H9 (cell line): Measurements from ENCODE around the gene NUAK2. TPM values are rescaled to one million over a fixed set of nuclear protein-coding genes. Genes with fewer than 3 reads are reported as not detected.

Experiments
- DNase-seq: peaks from one replicate; pipeline ENCODE4 v3.0.0-alpha.2; 2017
- H2AFZ ChIP-seq: one replicate; pipeline ENCODE4 v1.6.1; 2013; ENCODE audit warnings: mild to moderate bottlenecking, low read length, control low read depth, moderate library complexity
- H2AK5ac ChIP-seq: 2 replicates; pipeline ENCODE4 v1.6.1; 2013; ENCODE audit warnings: low read length, control low read depth, mixed read lengths; ENCODE audit not compliant: insufficient read length
- H2BK120ac ChIP-seq: one replicate; pipeline ENCODE4 v1.6.1; 2013; ENCODE audit warnings: low read depth, mild to moderate bottlenecking, low read length, control low read depth, inconsistent platforms; ENCODE audit not compliant: poor library complexity, severe bottlenecking
- H2BK12ac ChIP-seq: 2 replicates; pipeline ENCODE4 v1.6.1; 2013; ENCODE audit warnings: low read length, control low read depth, mixed read lengths, low read depth; ENCODE audit not compliant: insufficient read length
- H2BK15ac ChIP-seq: 2 replicates; pipeline ENCODE4 v1.6.1; 2013; ENCODE audit warnings: low read depth, low read length, control low read depth
- H2BK20ac ChIP-seq: one replicate; pipeline ENCODE4 v1.6.1; 2013; ENCODE audit warnings: low read depth, mild to moderate bottlenecking, low read length, control low read depth, inconsistent platforms; ENCODE audit not compliant: poor library complexity, severe bottlenecking
- H2BK5ac ChIP-seq: 2 replicates; pipeline ENCODE4 v1.6.1; 2013; ENCODE audit warnings: low read length, control low read depth, mixed read lengths; ENCODE audit not compliant: insufficient read length
- H3K14ac ChIP-seq: 2 replicates; pipeline ENCODE4 v1.6.1; 2013; ENCODE audit warnings: low read length, control low read depth; ENCODE audit not compliant: insufficient read depth
- H3K18ac ChIP-seq: 2 replicates; pipeline ENCODE4 v1.6.1; 2013; ENCODE audit warnings: low read depth, mild to moderate bottlenecking, mixed read lengths, low read length, control low read depth; ENCODE audit not compliant: insufficient read length
- H3K23ac ChIP-seq: 2 replicates; pipeline ENCODE4 v1.6.1; 2013; ENCODE audit warnings: low read length, control low read depth, mixed read lengths, low read depth; ENCODE audit not compliant: insufficient read length
- H3K23me2 ChIP-seq: 2 replicates; pipeline ENCODE4 v1.6.1; 2013; ENCODE audit warnings: low read depth, mild to moderate bottlenecking, mixed read lengths, low read length, control low read depth; ENCODE audit not compliant: insufficient read length, poor library complexity, severe bottlenecking
- H3K27ac ChIP-seq: 2 replicates; pipeline ENCODE4 v1.5.1; 2013; ENCODE audit warnings: low read length, control low read depth, mixed read lengths, low read depth; ENCODE audit not compliant: insufficient read length
- H3K27me3 ChIP-seq: 2 replicates; pipeline ENCODE4 v1.6.1; 2013; ENCODE audit warnings: low read length, control low read depth, inconsistent platforms; ENCODE audit not compliant: insufficient read depth
- H3K4ac ChIP-seq: 2 replicates; pipeline ENCODE4 v1.6.1; 2013; ENCODE audit warnings: low read depth, mild to moderate bottlenecking, control low read depth, inconsistent platforms, low read length, moderate library complexity
- H3K4me1 ChIP-seq: 2 replicates; pipeline ENCODE4 v1.6.1; 2013; ENCODE audit warnings: low read length, control low read depth, inconsistent platforms; ENCODE audit not compliant: insufficient read depth
- H3K4me2 ChIP-seq: 2 replicates; pipeline ENCODE4 v1.6.1; 2013; ENCODE audit warnings: low read length, control low read depth, mixed read lengths; ENCODE audit not compliant: insufficient read length, insufficient read depth
- H3K56ac ChIP-seq: 2 replicates; pipeline ENCODE4 v1.6.1; 2013; ENCODE audit warnings: low read depth, mild to moderate bottlenecking, mixed read lengths, low read length, control low read depth; ENCODE audit not compliant: insufficient read length
- H3K79me1 ChIP-seq: 2 replicates; pipeline ENCODE4 v1.6.1; 2013; ENCODE audit warnings: low read depth, mild to moderate bottlenecking, moderate library complexity, low read length, control low read depth, inconsistent platforms; ENCODE audit not compliant: insufficient read depth, poor library complexity, severe bottlenecking
- H3K79me2 ChIP-seq: 2 replicates; pipeline ENCODE4 v1.6.1; 2013; ENCODE audit warnings: low read length, control low read depth, inconsistent platforms; ENCODE audit not compliant: insufficient read depth
- H3K9ac ChIP-seq: 2 replicates; pipeline ENCODE4 v1.6.1; 2013; ENCODE audit warnings: low read length, control low read depth, mixed read lengths; ENCODE audit not compliant: insufficient read length; ENCODE audit errors: extremely low read depth
- H3K9me3 ChIP-seq: one replicate; pipeline ENCODE4 v1.6.1; 2013; ENCODE audit warnings: low read depth, low read length, inconsistent platforms; ENCODE audit not compliant: control insufficient read depth
- H3T11ph ChIP-seq: one replicate; pipeline ENCODE4 v1.6.1; 2013; ENCODE audit warnings: mild to moderate bottlenecking, low read length, control low read depth, inconsistent platforms
- H4K20me1 ChIP-seq: one replicate; pipeline ENCODE4 v1.6.1; 2013; ENCODE audit not compliant: control insufficient read depth, insufficient read length, insufficient read depth
- H4K5ac ChIP-seq: 2 replicates; pipeline ENCODE4 v1.6.1; 2013; ENCODE audit warnings: low read depth, mild to moderate bottlenecking, mixed read lengths, low read length, control low read depth; ENCODE audit not compliant: insufficient read length
- H4K8ac ChIP-seq: replicated peaks from 2 replicates; pipeline ENCODE4 v1.6.1; 2013; ENCODE audit warnings: low read length, control low read depth, mixed read lengths, low read depth; ENCODE audit not compliant: insufficient read length
- H4K91ac ChIP-seq: 2 replicates; pipeline ENCODE4 v1.6.1; 2013; ENCODE audit warnings: low read depth, mild to moderate bottlenecking, moderate library complexity, mixed read lengths, low read length, control low read depth; ENCODE audit not compliant: insufficient read length
- H3K27ac Mint-ChIP-seq, 3 experiments: 2 replicates in 2 of 3; 3 replicates in 1 of 3; pipeline ENCODE4 v1.8.0; 2020 to 2021; ENCODE audit warnings: mixed read lengths in 3 of 3, mild to moderate bottlenecking in 1 of 3, moderate library complexity in 1 of 3
- H3K27me3 Mint-ChIP-seq: 2 replicates; pipeline ENCODE4 v1.8.0; 2021; ENCODE audit warnings: low read depth, mild to moderate bottlenecking, moderate library complexity, mixed read lengths
- H3K36me3 Mint-ChIP-seq, 3 experiments: 2 replicates in 2 of 3; 3 replicates in 1 of 3; pipeline ENCODE4 v1.8.0; 2020 to 2021; ENCODE audit warnings: low read depth in 3 of 3, mixed read lengths in 3 of 3; ENCODE audit not compliant: insufficient read depth in 1 of 3
- H3K4me1 Mint-ChIP-seq, 2 experiments: 2 replicates each; pipeline ENCODE4 v1.8.0; 2020; ENCODE audit warnings: mixed read lengths in 2 of 2
- H3K4me3 Mint-ChIP-seq, 2 experiments: 2 replicates in 1 of 2; 3 replicates in 1 of 2; pipeline ENCODE4 v1.8.0; 2020 to 2021; ENCODE audit warnings: mild to moderate bottlenecking in 2 of 2, mixed read lengths in 2 of 2, moderate library complexity in 1 of 2
- H3K9me3 Mint-ChIP-seq, 2 experiments: 2 replicates in 1 of 2; 3 replicates in 1 of 2; pipeline ENCODE4 v1.8.0; 2020; ENCODE audit warnings: mild to moderate bottlenecking in 2 of 2, mixed read lengths in 2 of 2, moderate library complexity in 1 of 2
- WGBS: extraction: QIAGEN DNeasy Blood & Tissue Kit; methylation state at CpG from one replicate; pipeline ENCODE4 v1.1.7; 2013; ENCODE audit warnings: missing lambda C conversion rate, low lambda C conversion rate, mixed read lengths; ENCODE audit not compliant: insufficient read length; ENCODE audit errors: extremely low coverage; 5-methylcytosine and 5-hydroxymethylcytosine counted together
- total RNA-seq: library from RNA; stranded (reverse); gene quantifications from 2 replicates; pipeline ENCODE4 v1.2.1, GENCODE V29; 2021
- TF ChIP-seq, protein P1 (sequence below): fragments of 200-600 bp; sonication (generic); conservative IDR thresholded peaks from 3 replicates; pipeline ENCODE4 v1.8.0; 2021; ENCODE audit warnings: antibody characterized with exemption, mild to moderate bottlenecking

NUAK2 gene
- total RNA-seq, 1 experiment from 2014 or later = 15.4 TPM

DNA sequence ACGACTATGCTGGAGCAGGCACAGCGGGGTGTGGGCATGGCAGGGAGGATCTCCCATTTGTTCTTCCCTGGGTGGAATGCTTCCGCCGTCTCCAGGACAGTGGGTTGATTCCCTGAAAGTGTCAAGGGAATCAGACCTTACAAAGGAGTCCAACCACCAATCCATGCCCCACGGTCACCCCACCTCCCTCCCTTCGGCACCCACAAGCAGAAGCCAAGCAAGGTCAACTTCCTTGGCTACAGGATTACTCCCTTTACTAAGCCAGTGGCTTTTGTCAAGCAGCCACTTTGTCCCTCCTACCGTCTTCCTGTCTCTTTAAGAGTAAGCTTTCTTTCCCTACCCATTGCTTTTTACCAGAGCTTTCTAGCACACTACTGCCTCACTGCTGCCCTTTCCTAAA is 15.9 kb upstream of the NUAK2 start:
- Histone ChIP-seq H3K79me2 (no peaks in the 10 kb centered on the region), H3K23me2 (no peaks in the 10 kb centered on the region), H3T11ph (no peak overlapping the region), H4K91ac (no peak overlapping the region), H3K27ac (no peak overlapping the region), H2BK15ac (no peak overlapping the region), H3K14ac (no peak overlapping the region), H3K4me2 (no peak overlapping the region), H2AFZ (no peak overlapping the region), H2BK20ac (no peak overlapping the region), H4K20me1 (no peaks in the 10 kb centered on the region), H3K9me3 (no peaks in the 10 kb centered on the region), H4K8ac (no peak overlapping the region), H4K5ac (no peak overlapping the region), H3K23ac (no peak overlapping the region), H3K27me3 (peaks cover 4% of the 10 kb centered on the region; the same call in 1 of the 2 replicates), H3K79me1 (no peaks in the 10 kb centered on the region), H3K4me1 (peaks cover 9% of the 10 kb centered on the region), H3K18ac (no peak overlapping the region), H2BK120ac (no peak overlapping the region), H3K56ac (no peak overlapping the region), H2BK12ac (no peak overlapping the region), H3K4ac (no peak overlapping the region), H3K9ac (no peak overlapping the region), H2AK5ac (no peak overlapping the region), H2BK5ac (no peak overlapping the region)
- DNase-seq = no peak
- Mint-ChIP-seq H3K9me3 (no peaks in the 10 kb centered on the region), H3K36me3 (no peaks in the 10 kb centered on the region), H3K27me3 (peaks cover 38% of the 10 kb centered on the region), H3K27ac (no peak overlapping the region), H3K4me3 (no peak overlapping the region), H3K4me1 (peaks cover 28 to 32% of the 10 kb centered on the region in 2 experiments)
- TF ChIP-seq, protein P1, sequence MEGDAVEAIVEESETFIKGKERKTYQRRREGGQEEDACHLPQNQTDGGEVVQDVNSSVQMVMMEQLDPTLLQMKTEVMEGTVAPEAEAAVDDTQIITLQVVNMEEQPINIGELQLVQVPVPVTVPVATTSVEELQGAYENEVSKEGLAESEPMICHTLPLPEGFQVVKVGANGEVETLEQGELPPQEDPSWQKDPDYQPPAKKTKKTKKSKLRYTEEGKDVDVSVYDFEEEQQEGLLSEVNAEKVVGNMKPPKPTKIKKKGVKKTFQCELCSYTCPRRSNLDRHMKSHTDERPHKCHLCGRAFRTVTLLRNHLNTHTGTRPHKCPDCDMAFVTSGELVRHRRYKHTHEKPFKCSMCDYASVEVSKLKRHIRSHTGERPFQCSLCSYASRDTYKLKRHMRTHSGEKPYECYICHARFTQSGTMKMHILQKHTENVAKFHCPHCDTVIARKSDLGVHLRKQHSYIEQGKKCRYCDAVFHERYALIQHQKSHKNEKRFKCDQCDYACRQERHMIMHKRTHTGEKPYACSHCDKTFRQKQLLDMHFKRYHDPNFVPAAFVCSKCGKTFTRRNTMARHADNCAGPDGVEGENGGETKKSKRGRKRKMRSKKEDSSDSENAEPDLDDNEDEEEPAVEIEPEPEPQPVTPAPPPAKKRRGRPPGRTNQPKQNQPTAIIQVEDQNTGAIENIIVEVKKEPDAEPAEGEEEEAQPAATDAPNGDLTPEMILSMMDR = no peak
- WGBS = no CpG with 5 or more reads among the region's 7 CpGs
